GM23338 (cell line): ENCODE data around the gene EEF2K. TPM values are rescaled to one million over a fixed set of nuclear protein-coding genes. Genes with fewer than 3 reads are reported as not detected.

Source experiments
- ATAC-seq: fragments of 200-7000 bp; cut with Tn5 transposase; 3 replicates; pipeline ENCODE4 v1.9.1; 2020
- DNase-seq: peaks from one replicate; pipeline ENCODE4 v3.0.0-alpha.2; 2015; ENCODE audit warnings: low spot score
- H2AFZ ChIP-seq: fragments of 200-600 bp; sonication (generic); 2 replicates; pipeline ENCODE4 v1.8.0; 2016; ENCODE audit warnings: antibody characterized with exemption, mild to moderate bottlenecking, moderate library complexity
- H3F3A ChIP-seq: fragments of 200-600 bp; sonication (generic); replicated peaks from 2 replicates; pipeline ENCODE4 v1.8.0; 2017; ENCODE audit warnings: antibody characterized with exemption, mixed run types, low read depth
- H3K27ac ChIP-seq: fragments of 200-600 bp; sonication (generic); 2 replicates; pipeline ENCODE4 v1.6.1; 2016; ENCODE audit warnings: low read depth
- H3K27me3 ChIP-seq: fragments of 200-600 bp; sonication (generic); 2 replicates; pipeline ENCODE4 v1.8.0; 2016; ENCODE audit warnings: mild to moderate bottlenecking, mixed run types, moderate library complexity; ENCODE audit not compliant: insufficient read depth
- H3K36me3 ChIP-seq: fragments of 200-600 bp; sonication (generic); 2 replicates; pipeline ENCODE4 v1.8.0; 2016; ENCODE audit warnings: mild to moderate bottlenecking; ENCODE audit not compliant: insufficient read depth
- H3K4me1 ChIP-seq: fragments of 200-600 bp; sonication (generic); 2 replicates; pipeline ENCODE4 v1.8.0; 2016; ENCODE audit warnings: mild to moderate bottlenecking, moderate library complexity; ENCODE audit not compliant: insufficient read depth
- H3K4me2 ChIP-seq: fragments of 200-600 bp; sonication (generic); 2 replicates; pipeline ENCODE4 v1.7.1; 2017; ENCODE audit warnings: mixed run types
- H3K4me3 ChIP-seq: fragments of 200-600 bp; sonication (generic); 2 replicates; pipeline ENCODE4 v1.6.1; 2016; ENCODE audit warnings: mixed run types
- H3K79me2 ChIP-seq: fragments of 200-600 bp; sonication (generic); replicated peaks from 2 replicates; pipeline ENCODE4 v1.8.0; 2017; ENCODE audit warnings: mild to moderate bottlenecking; ENCODE audit not compliant: insufficient read depth
- H3K9me2 ChIP-seq: fragments of 200-600 bp; sonication (generic); 2 replicates; pipeline ENCODE4 v1.8.0; 2017; ENCODE audit not compliant: insufficient read depth
- H4K20me1 ChIP-seq: fragments of 200-600 bp; sonication (generic); replicated peaks from 2 replicates; pipeline ENCODE4 v1.8.0; 2017; ENCODE audit warnings: mild to moderate bottlenecking; ENCODE audit not compliant: insufficient read depth
- H3K27ac Mint-ChIP-seq: 2 replicates; pipeline ENCODE4 v1.8.0; 2020; ENCODE audit warnings: inconsistent platforms, mild to moderate bottlenecking, moderate library complexity, mixed read lengths
- H3K27me3 Mint-ChIP-seq: 3 replicates; pipeline ENCODE4 v1.8.0; 2022; ENCODE audit warnings: low read depth, mild to moderate bottlenecking, moderate library complexity, mixed read lengths, inconsistent platforms; ENCODE audit not compliant: insufficient read depth, poor library complexity
- H3K36me3 Mint-ChIP-seq: 3 replicates; pipeline ENCODE4 v1.8.0; 2021; ENCODE audit warnings: low read depth, mild to moderate bottlenecking, inconsistent platforms, moderate library complexity, mixed read lengths
- H3K4me1 Mint-ChIP-seq: 3 replicates; pipeline ENCODE4 v1.8.0; 2020; ENCODE audit warnings: mild to moderate bottlenecking, inconsistent platforms, mixed read lengths
- H3K4me3 Mint-ChIP-seq: 3 replicates; pipeline ENCODE4 v1.8.0; 2021; ENCODE audit warnings: moderate library complexity, mild to moderate bottlenecking, inconsistent platforms, mixed read lengths
- H3K9me3 Mint-ChIP-seq: 3 replicates; pipeline ENCODE4 v1.8.0; 2020; ENCODE audit warnings: moderate library complexity, mild to moderate bottlenecking, inconsistent platforms, mixed read lengths
- CREB1 ChIP-seq: fragments of 250-450 bp; sonication (Bioruptor Pico); IDR thresholded peaks from 2 replicates; pipeline ENCODE4 v1.5.0; 2020; ENCODE audit warnings: low read depth, mild to moderate bottlenecking, moderate library complexity
- CTCF ChIP-seq, 2 experiments: fragments of 200-600 bp in 1 of 2; sonication (generic) in 1 of 2; conservative IDR thresholded peaks; 2 replicates each; pipeline versions ENCODE4 v1.5.1 to v1.6.1; 2016 to 2017; ENCODE audit warnings: antibody characterized with exemption in 2 of 2, low read depth in 2 of 2, mild to moderate bottlenecking in 2 of 2, moderate library complexity in 1 of 2
- ETS1 ChIP-seq: IDR thresholded peaks from 2 replicates; pipeline ENCODE4 v1.6.1; 2016; ENCODE audit warnings: antibody characterized with exemption
- EZH2 ChIP-seq: fragments of 200-600 bp; sonication (generic); IDR thresholded peaks from one replicate; pipeline ENCODE4 v1.8.0; 2017; ENCODE audit warnings: antibody characterized with exemption, mild to moderate bottlenecking, low read depth; ENCODE audit not compliant: unreplicated experiment
- EZH2phosphoT487 ChIP-seq: fragments of 200-600 bp; sonication (generic); IDR thresholded peaks from one replicate; pipeline ENCODE4 v1.8.1; 2018; ENCODE audit warnings: antibody characterized with exemption; ENCODE audit not compliant: unreplicated experiment
- JUNB ChIP-seq: IDR thresholded peaks from one replicate; pipeline ENCODE4 v1.6.1; 2016; ENCODE audit warnings: antibody characterized with exemption; ENCODE audit not compliant: unreplicated experiment
- NANOG ChIP-seq: IDR thresholded peaks from 2 replicates; pipeline ENCODE4 v1.6.1; 2016; ENCODE audit warnings: antibody characterized with exemption, borderline replicate concordance
- POLR2AphosphoS5 ChIP-seq: IDR thresholded peaks from 2 replicates; pipeline ENCODE4 v1.6.1; 2016; ENCODE audit warnings: antibody characterized with exemption, low read depth
- REST ChIP-seq: IDR thresholded peaks from one replicate; pipeline ENCODE4 v1.6.1; 2018; ENCODE audit warnings: antibody characterized with exemption; ENCODE audit not compliant: unreplicated experiment
- STAT1 ChIP-seq: IDR thresholded peaks from one replicate; pipeline ENCODE4 v1.6.1; 2016; ENCODE audit warnings: antibody characterized with exemption; ENCODE audit not compliant: unreplicated experiment
- ZNF114 ChIP-seq: fragments of 250-450 bp; sonication (Bioruptor Pico); IDR thresholded peaks from 2 replicates; pipeline ENCODE4 v1.5.0; 2020; ENCODE audit warnings: mild to moderate bottlenecking, moderate library complexity
- ZNF331 ChIP-seq: fragments of 250-450 bp; sonication (Bioruptor Pico); IDR thresholded peaks from 2 replicates; pipeline ENCODE4 v1.5.0; 2020; ENCODE audit warnings: low read depth, mild to moderate bottlenecking, moderate library complexity
- ZNF462 ChIP-seq: fragments of 250-450 bp; sonication (Bioruptor Pico); IDR thresholded peaks from 2 replicates; pipeline ENCODE4 v1.5.0; 2020; ENCODE audit warnings: mild to moderate bottlenecking, moderate library complexity
- polyA plus RNA-seq: library from polyadenylated mRNA; unstranded; fragments of >200 nt; fragmentation: Nextera tagmentation; extraction: Ambion mirVana; gene quantifications from 2 replicates; pipeline ENCODE4 v1.2.1, GENCODE V29; 2016
- total RNA-seq: library from RNA; depleted of rRNA; stranded (reverse); fragments of >200 nt; shearing (Covaris generic); gene quantifications from 2 replicates; pipeline ENCODE4 v1.2.3, GENCODE V29; 2014

The EEF2K gene
- total and polyA plus RNA-seq, 2 experiments from 2014 or later, result 5.4 to 23.9 TPM

- no peaks in the 10 kb centered on the region for H3K27me3 ChIP-seq
- H3K4me2 ChIP-seq, result no peak overlapping the region
- Mint-ChIP-seq H3K27me3 (peaks cover 20% of the 10 kb centered on the region), H3K36me3 (no peaks in the 10 kb centered on the region), H3K27ac (no peak overlapping the region), H3K9me3 (no peaks in the 10 kb centered on the region), H3K4me1 (no peaks in the 10 kb centered on the region), H3K4me3 (no peak overlapping the region)
- no peaks in the 10 kb centered on the region for H3K79me2 ChIP-seq
- H4K20me1 ChIP-seq, result no peaks in the 10 kb centered on the region
- H3K27ac ChIP-seq, result no peak overlapping the region
- H3K36me3 ChIP-seq, result no peaks in the 10 kb centered on the region
- no peaks in the 10 kb centered on the region for H3K9me2 ChIP-seq
- H3K4me1 ChIP-seq, result no peaks in the 10 kb centered on the region
- no peak for ATAC-seq
- no peak for DNase-seq
- no peak overlapping the region for H2AFZ ChIP-seq
- no peak for TF ChIP-seq CREB1 (CRISPR knock-in tag)
- TF ChIP-seq POLR2AphosphoS5, result no peak
- no peak for TF ChIP-seq EZH2phosphoT487
- TF ChIP-seq JUNB, result no peak
- no peak for TF ChIP-seq CTCF (conservative IDR thresholded peaks at IDR 0.05; ENCODE audit: low read depth in 2 of 2)
- no peak for TF ChIP-seq REST
- TF ChIP-seq NANOG, result no peak
- no peak for TF ChIP-seq ZNF114 (CRISPR knock-in tag)
- TF ChIP-seq EZH2, result no peak
- TF ChIP-seq ETS1, result no peak
- no peak for TF ChIP-seq ZNF331 (CRISPR knock-in tag)
- no peak for TF ChIP-seq STAT1
- no peak for TF ChIP-seq ZNF462 (CRISPR knock-in tag)
- no peak overlapping the region for H3K4me3 ChIP-seq
- H3F3A ChIP-seq, result no peaks in the 10 kb centered on the region
These were observed 24.7 kb upstream of the EEF2K start for GRCh38 chr16:22181426-22181825.
